CD4-positive, alpha-beta T cell treated with Interleukin-4 for 1 hour (primary cell): Measurements from ENCODE around the gene SLC41A3.

Experiments
- DNase-seq, 2 donors: peaks; one replicate each; pipeline ENCODE4 v3.0.0-alpha.2; 2020 to 2022

SLC41A3 gene

GRCh38 chr3:126083913-126084767 is at the start of gene SLC41A3:
TSS of gene SLC41A3 (minus strand) at chr3:126084124. CDS start at chr3:126068219, 15,905 bp downstream.
- peak; percentile 76 to 85 for DNase-seq

GRCh38 chr3:126133606-126134005 is 49.7 kb upstream of the SLC41A3 start:
- DNase-seq: peak in 1 of 2 donors; percentile 7

GRCh38 chr3:126132751-126133511 is 49.0 kb upstream of the SLC41A3 start:
- DNase-seq: peak in 1 of 2 donors; percentile 3

- peak in 1 of 2 donors; percentile 6 for DNase-seq
Observed at GRCh38 chr3:126131881-126132750, 48.2 kb upstream of the SLC41A3 start.

- DNase-seq: peak in 1 of 2 donors; percentile 10
Observed at GRCh38 chr3:126130981-126131745, 47.2 kb upstream of the SLC41A3 start.

GRCh38 chr3:126130081-126130855 is 46.3 kb upstream of the SLC41A3 start:
- peak in 1 of 2 donors; percentile 9 for DNase-seq

- DNase-seq: peak in 1 of 2 donors; percentile 9
Observed at GRCh38 chr3:126129398-126129891, 45.5 kb upstream of the SLC41A3 start.

- peak in 1 of 2 donors; percentile 4 for DNase-seq
Observed at GRCh38 chr3:126128504-126129397, 44.8 kb upstream of the SLC41A3 start.

GRCh38 chr3:126127904-126128303 is 44.0 kb upstream of the SLC41A3 start:
- no peak for DNase-seq

- DNase-seq: no peak
Observed at GRCh38 chr3:126127452-126127851, 43.5 kb upstream of the SLC41A3 start.

GRCh38 chr3:126126811-126127431 is 43.0 kb upstream of the SLC41A3 start:
- DNase-seq: no peak

GRCh38 chr3:126126286-126126685 is 42.4 kb upstream of the SLC41A3 start:
- DNase-seq: no peak

- no peak for DNase-seq
Observed at GRCh38 chr3:126125781-126126251, 41.9 kb upstream of the SLC41A3 start.

GRCh38 chr3:126125341-126125740 is 41.4 kb upstream of the SLC41A3 start:
- DNase-seq: no peak

- DNase-seq: no peak
Observed at GRCh38 chr3:126124896-126125295, 41.0 kb upstream of the SLC41A3 start.

GRCh38 chr3:126124148-126124868 is 40.4 kb upstream of the SLC41A3 start:
- no peak for DNase-seq

- DNase-seq: no peak
Observed at GRCh38 chr3:126121632-126122031, 37.7 kb upstream of the SLC41A3 start.

GRCh38 chr3:126121074-126121473 is 37.1 kb upstream of the SLC41A3 start:
- no peak for DNase-seq
